Upper lobe of left lung (tissue), 6 donors: Measurements from ENCODE around the gene ARID1B. TPM values are rescaled to one million over a fixed set of nuclear protein-coding genes. Genes with fewer than 3 reads are reported as not detected.

Experiments
- ATAC-seq, 2 donors: fragments of 200-7000 bp; cut with Tn5 transposase; one replicate each; pipeline ENCODE4 v1.9.1; 2022; ENCODE audit warnings: mild to moderate bottlenecking in 2 of 2, moderate library complexity in 2 of 2; ENCODE audit not compliant: low FRiP score in 2 of 2
- DNase-seq, 2 donors: peaks; one replicate each; pipeline ENCODE4 v3.0.0-alpha.2; 2019 to 2020
- H3K27ac ChIP-seq, 4 donors: fragments of 200-600 bp; sonication (generic); one replicate each; pipeline ENCODE4 v1.5.1; 2016 to 2019
- H3K27me3 ChIP-seq, 4 donors: fragments of 200-600 bp; sonication (generic); one replicate each; pipeline ENCODE4 v1.5.1; 2017 to 2019
- H3K36me3 ChIP-seq, 4 donors: fragments of 200-600 bp; sonication (generic); one replicate each; pipeline ENCODE4 v1.5.1; 2016 to 2019
- H3K4me1 ChIP-seq, 4 donors: fragments of 200-600 bp; sonication (generic); one replicate each; pipeline ENCODE4 v1.5.1; 2018 to 2019
- H3K4me3 ChIP-seq, 4 donors: fragments of 200-600 bp; sonication (generic); one replicate each; pipeline ENCODE4 v1.5.1; 2017 to 2019; ENCODE audit warnings: mild to moderate bottlenecking in 2 of 4, moderate library complexity in 1 of 4
- H3K9me3 ChIP-seq, 4 donors: fragments of 200-600 bp; sonication (generic); one replicate each; pipeline ENCODE4 v1.5.1; 2018 to 2019
- CTCF ChIP-seq, 6 experiments: fragments of 450-650 bp in 4 of 6; fragments of 200-600 bp in 2 of 6; sonication (generic) in 2 of 6; IDR thresholded peaks; one replicate each; pipeline ENCODE4 v1.5.1; 2016 to 2019; ENCODE audit warnings: antibody characterized with exemption in 6 of 6
- EP300 ChIP-seq, 4 donors: sonication (generic); formaldehyde crosslinking; IDR thresholded peaks; one replicate each; pipeline ENCODE4 v1.5.1; 2017; ENCODE audit warnings: antibody characterized with exemption in 4 of 4, control low read depth in 2 of 4
- POLR2A ChIP-seq, 4 donors: fragments of 450-650 bp; IDR thresholded peaks; one replicate each; pipeline ENCODE4 v1.5.1; 2016 to 2017; ENCODE audit warnings: antibody characterized with exemption in 4 of 4, mild to moderate bottlenecking in 2 of 4
- POLR2AphosphoS5 ChIP-seq, 2 donors: sonication (generic); formaldehyde crosslinking; IDR thresholded peaks; one replicate each; pipeline ENCODE4 v1.5.1; 2017; ENCODE audit warnings: antibody characterized with exemption in 2 of 2
- WGBS, 2 donors: methylation state at CpG; one replicate each; pipeline ENCODE4 v1.1.5; 2017 to 2018; 5-methylcytosine and 5-hydroxymethylcytosine counted together
- total RNA-seq, 6 donors: library from RNA; depleted of rRNA in 4 of 6; stranded (reverse); fragments of >200 nt in 4 of 6; gene quantifications; one replicate each; pipeline versions ENCODE4 v1.1.0 to v1.2.1, GENCODE V29; 2016 to 2021
- donor health status: DM: no; HTN: no; CAD: no; lungs with moderate emphysema.
- donor health status: DM: no; HTN: yes; CAD: no; lungs with severe emphysema.

The ARID1B gene
- total RNA-seq, 6 donors from 2014 or later: 66.4 to 168 (median 109) TPM

DNA sequence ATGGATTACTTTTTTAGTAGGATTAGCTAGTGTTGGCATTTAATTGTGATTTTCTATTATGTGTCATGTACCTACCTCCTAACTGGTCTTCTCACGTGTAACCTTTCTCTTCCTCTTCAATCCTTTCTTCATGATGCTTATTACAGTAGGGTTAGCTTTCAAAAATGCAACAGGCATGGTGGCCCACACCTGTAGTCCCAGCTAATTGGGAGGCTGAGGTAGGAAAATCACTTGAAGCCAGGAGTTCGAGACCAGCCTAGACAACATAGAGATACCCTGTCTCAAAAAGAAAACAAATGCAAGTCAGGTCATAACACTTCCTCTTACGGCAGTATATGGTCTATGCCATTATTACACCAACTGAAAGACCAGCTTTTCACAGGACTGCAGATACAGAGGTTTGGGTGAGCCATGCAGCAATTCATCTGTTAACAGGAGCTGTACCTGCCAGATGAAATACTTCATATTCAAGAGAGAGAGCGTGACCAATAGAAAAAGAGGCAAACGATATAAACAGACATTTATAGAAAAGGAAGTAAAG lies 351.1 kb downstream of the ARID1B start:
- no peak for ATAC-seq
- Histone ChIP-seq H3K4me1 (peaks cover 12 to 21% (median 17%) of the 10 kb centered on the region in 4 donors), H3K36me3 (peaks cover 0 to 8% (median 2%) of the 10 kb centered on the region in 4 donors), H3K4me3 (no peak overlapping the region), H3K9me3 (no peaks in the 10 kb centered on the region), H3K27me3 (no peaks in the 10 kb centered on the region), H3K27ac (peak overlapping the region in 1 of 4 donors; percentile 31)
- no peak for TF ChIP-seq CTCF (IDR thresholded peaks at IDR 0.05)
- TF ChIP-seq POLR2A (IDR thresholded peaks at IDR 0.05): no peak
- TF ChIP-seq POLR2AphosphoS5 (IDR thresholded peaks at IDR 0.05): no peak
- no peak for TF ChIP-seq EP300 (IDR thresholded peaks at IDR 0.05)
- DNase-seq: no peak
- 76 to 77% methylated on average over 5 of the region's 5 CpGs for WGBS, 2 donors

DNA sequence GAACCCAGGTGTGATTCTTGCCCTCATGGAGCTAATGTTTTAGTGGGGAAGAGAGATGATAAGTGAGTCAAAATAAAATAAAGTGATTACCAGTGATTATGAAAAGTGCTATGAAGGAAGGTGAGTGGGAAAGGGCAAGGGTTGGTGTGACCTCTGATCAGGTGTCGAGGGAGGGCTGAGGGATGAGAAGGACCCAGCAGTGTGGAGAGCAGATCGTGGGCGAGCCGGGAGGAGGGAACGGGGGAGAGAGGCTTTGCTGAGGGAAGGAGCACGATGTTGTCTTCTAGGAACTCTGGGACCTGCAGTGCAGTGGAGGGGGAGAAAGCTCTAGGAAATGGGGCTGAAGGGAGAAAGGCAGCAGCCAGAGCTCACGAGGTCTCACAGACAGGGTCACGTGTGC lies 354.1 kb downstream of the ARID1B start:
- Histone ChIP-seq H3K9me3 (no peaks in the 10 kb centered on the region), H3K4me3 (no peak overlapping the region), H3K4me1 (peaks cover 16 to 30% (median 20%) of the 10 kb centered on the region in 4 donors), H3K27me3 (no peaks in the 10 kb centered on the region), H3K27ac (no peak overlapping the region), H3K36me3 (peaks cover 0 to 18% (median 4%) of the 10 kb centered on the region in 4 donors)
- DNase-seq (no peak), ATAC-seq (no peak)
- 95 to 97% methylated on average over 8 of the region's 8 CpGs for WGBS, 2 donors
- no peak for TF ChIP-seq POLR2AphosphoS5 (IDR thresholded peaks at IDR 0.05)
- TF ChIP-seq CTCF (IDR thresholded peaks at IDR 0.05): no peak
- no peak for TF ChIP-seq POLR2A (IDR thresholded peaks at IDR 0.05)
- TF ChIP-seq EP300 (IDR thresholded peaks at IDR 0.05): no peak

DNA sequence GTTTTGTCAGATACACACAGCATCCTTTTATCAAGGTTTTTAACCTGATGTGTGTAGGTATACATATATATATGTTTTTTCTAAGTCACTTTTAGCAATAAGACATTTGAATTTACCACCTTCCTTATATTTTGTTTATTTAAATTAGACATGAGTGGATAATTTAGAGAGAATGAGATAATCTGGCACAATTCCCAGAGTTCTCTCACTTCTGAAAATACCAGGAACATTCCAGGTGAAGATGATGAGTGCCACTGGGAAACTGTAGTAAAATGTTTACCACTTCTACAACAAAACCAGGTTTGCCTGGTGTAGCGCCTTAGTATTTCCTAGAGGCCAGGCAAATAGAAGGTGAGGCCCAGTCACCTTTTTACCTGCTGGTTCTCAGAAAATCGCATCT lies 356.7 kb downstream of the ARID1B start:
- Histone ChIP-seq H3K27ac (peak overlapping the region in 1 of 4 donors; percentile 2), H3K36me3 (peaks cover 0 to 23% (median 6%) of the 10 kb centered on the region in 4 donors), H3K4me3 (no peak overlapping the region), H3K9me3 (no peaks in the 10 kb centered on the region), H3K4me1 (peaks cover 12 to 24% (median 14%) of the 10 kb centered on the region in 4 donors), H3K27me3 (no peaks in the 10 kb centered on the region)
- DNase-seq (no peak), ATAC-seq (no peak)
- TF ChIP-seq EP300 (IDR thresholded peaks at IDR 0.05) (no peak), POLR2A (IDR thresholded peaks at IDR 0.05) (no peak), CTCF (IDR thresholded peaks at IDR 0.05) (no peak), POLR2AphosphoS5 (IDR thresholded peaks at IDR 0.05) (no peak)
- 76 to 84% methylated on average over 2 of the region's 2 CpGs for WGBS, 2 donors

DNA sequence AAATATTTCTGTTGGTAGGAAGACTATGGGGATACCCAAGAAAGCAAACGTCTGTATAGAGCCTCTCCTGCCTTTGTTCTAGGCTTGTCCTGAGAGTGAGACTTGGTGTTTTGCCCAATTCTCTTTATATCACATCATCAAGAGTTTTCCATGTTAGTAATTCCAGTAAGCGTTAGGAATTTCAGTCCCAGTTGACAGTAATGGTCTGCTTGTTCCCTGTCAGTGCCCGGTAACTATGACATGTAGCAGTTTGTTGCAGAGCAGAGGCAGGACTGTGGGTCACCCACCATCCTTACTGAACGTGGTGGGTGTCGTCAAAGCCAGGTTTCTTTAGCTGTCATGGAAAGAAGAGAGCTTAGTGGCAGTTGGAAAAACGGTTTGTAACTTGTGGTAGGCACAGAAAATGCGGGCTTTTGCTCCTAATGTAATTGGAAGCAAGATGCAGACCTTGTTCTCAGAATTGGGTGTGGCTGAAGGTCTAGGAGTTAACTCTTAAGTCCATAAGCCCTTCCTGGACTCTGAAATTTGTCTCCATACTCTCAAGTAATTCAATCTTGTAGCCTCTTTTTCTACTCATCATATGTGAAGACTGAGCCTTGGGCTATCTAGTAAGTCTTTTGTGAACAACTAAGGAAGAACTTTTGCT lies 357.3 kb downstream of the ARID1B start:
- no peaks in the 10 kb centered on the region for H3K9me3 ChIP-seq
- 61 to 67% methylated on average over 7 of the region's 7 CpGs for WGBS, 2 donors
- peaks cover 5 to 17% (median 7%) of the 10 kb centered on the region in 4 donors for H3K4me1 ChIP-seq
- DNase-seq: no peak
- no peaks in the 10 kb centered on the region for H3K27me3 ChIP-seq
- TF ChIP-seq EP300 (IDR thresholded peaks at IDR 0.05) (no peak), CTCF (IDR thresholded peaks at IDR 0.05) (no peak), POLR2A (IDR thresholded peaks at IDR 0.05) (no peak), POLR2AphosphoS5 (IDR thresholded peaks at IDR 0.05) (peak in 1 of 2 donors; percentile 56)
- H3K36me3 ChIP-seq: peaks cover 0 to 25% (median 7%) of the 10 kb centered on the region in 4 donors
- peak overlapping the region in 2 of 4 donors; percentile 0 to 2 for H3K27ac ChIP-seq
- ATAC-seq: peak; percentile 53 to 54
- no peak overlapping the region for H3K4me3 ChIP-seq
